Smooth muscle cell (in vitro differentiated cells): ENCODE measurements around the gene LPXN. TPM values are rescaled to one million over a fixed set of nuclear protein-coding genes. Genes with fewer than 3 reads are reported as not detected.

Source experiments
- DNase-seq: peaks from one replicate; lab custom pipeline; 2025; ENCODE audit not compliant: unreplicated experiment; lab: John Stamatoyannopoulos, UW
- H2AFZ ChIP-seq: fragments of 200-600 bp; sonication (generic); 2 replicates; pipeline ENCODE4 v1.6.0; 2016; ENCODE audit warnings: antibody characterized with exemption, low read depth, mild to moderate bottlenecking
- H3F3A ChIP-seq: fragments of 200-600 bp; sonication (generic); 2 replicates; pipeline ENCODE4 v1.6.0; 2017; ENCODE audit warnings: antibody characterized with exemption, low read depth
- H3K27ac ChIP-seq: fragments of 200-600 bp; sonication (generic); 2 replicates; pipeline ENCODE4 v1.5.1; 2016; ENCODE audit warnings: low read depth, mild to moderate bottlenecking
- H3K27me3 ChIP-seq: fragments of 200-600 bp; sonication (generic); 2 replicates; pipeline ENCODE4 v1.6.1; 2016; ENCODE audit warnings: low read depth, mild to moderate bottlenecking
- H3K36me3 ChIP-seq: fragments of 200-600 bp; sonication (generic); 2 replicates; pipeline ENCODE4 v1.5.1; 2016; ENCODE audit warnings: low read depth
- H3K4me1 ChIP-seq: fragments of 200-600 bp; sonication (generic); 2 replicates; pipeline ENCODE4 v1.5.1; 2016; ENCODE audit warnings: low read depth
- H3K4me2 ChIP-seq: fragments of 200-600 bp; sonication (generic); 2 replicates; pipeline ENCODE4 v1.6.0; 2016; ENCODE audit warnings: mild to moderate bottlenecking
- H3K4me3 ChIP-seq: fragments of 200-600 bp; sonication (generic); 2 replicates; pipeline ENCODE4 v1.5.1; 2016; ENCODE audit warnings: mild to moderate bottlenecking
- H3K79me2 ChIP-seq: fragments of 200-600 bp; sonication (generic); 2 replicates; pipeline ENCODE4 v1.6.0; 2016; ENCODE audit warnings: low read depth, mild to moderate bottlenecking
- H3K9ac ChIP-seq: fragments of 200-600 bp; sonication (generic); 2 replicates; pipeline ENCODE4 v1.6.0; 2016; ENCODE audit warnings: low read depth
- H3K9me3 ChIP-seq: fragments of 200-600 bp; sonication (generic); replicated peaks from 2 replicates; pipeline ENCODE4 v1.5.1; 2016; ENCODE audit warnings: low read depth
- H4K20me1 ChIP-seq: fragments of 200-600 bp; sonication (generic); 2 replicates; pipeline ENCODE4 v1.6.0; 2016; ENCODE audit warnings: low read depth
- CTCF ChIP-seq: fragments of 200-600 bp; sonication (generic); IDR thresholded peaks from 2 replicates; pipeline ENCODE4 v1.5.1; 2017; ENCODE audit warnings: borderline replicate concordance, mild to moderate bottlenecking, antibody characterized with exemption; ENCODE audit not compliant: insufficient read depth, poor library complexity, severe bottlenecking
- WGBS: methylation state at CpG from one replicate; pipeline ENCODE4 v1.1.7; 2016; ENCODE audit warnings: low lambda C conversion rate; 5-methylcytosine and 5-hydroxymethylcytosine counted together
- polyA plus RNA-seq: library from polyadenylated mRNA; unstranded; fragments of >200 nt; fragmentation: Nextera tagmentation; extraction: Ambion mirVana; gene quantifications from 2 replicates; pipeline ENCODE4 v1.2.1, GENCODE V29; 2016
- total RNA-seq: library from RNA; depleted of rRNA; stranded (reverse); fragments of >200 nt; gene quantifications from 2 replicates; pipeline ENCODE4 v1.2.3, GENCODE V29; 2014

The LPXN gene
- total and polyA plus RNA-seq, 2 experiments from 2014 or later, result 1.9 to 2.7 TPM

GRCh38 chr11:58564231-58564630, 11.4 kb downstream of the LPXN start:
- H4K20me1 ChIP-seq, result no peaks in the 10 kb centered on the region
- H3K27me3 ChIP-seq, result no peaks in the 10 kb centered on the region
- H3K36me3 ChIP-seq, result no peaks in the 10 kb centered on the region
- H3K9ac ChIP-seq, result no peak overlapping the region
- H3K79me2 ChIP-seq, result no peaks in the 10 kb centered on the region
- H3K9me3 ChIP-seq, result no peaks in the 10 kb centered on the region
- no peak for DNase-seq
- no peaks in the 10 kb centered on the region for H3F3A ChIP-seq
- no peak for TF ChIP-seq CTCF
- no peak overlapping the region for H2AFZ ChIP-seq
- no peak overlapping the region for H3K4me3 ChIP-seq
- no peaks in the 10 kb centered on the region for H3K4me1 ChIP-seq
- no peak overlapping the region for H3K4me2 ChIP-seq
- H3K27ac ChIP-seq, result no peak overlapping the region

GRCh38 chr11:58562375-58562800, 13.3 kb downstream of the LPXN start:
- no peaks in the 10 kb centered on the region for H3K27me3 ChIP-seq
- H3K36me3 ChIP-seq, result no peaks in the 10 kb centered on the region
- no peaks in the 10 kb centered on the region for H3F3A ChIP-seq
- H4K20me1 ChIP-seq, result no peaks in the 10 kb centered on the region
- H2AFZ ChIP-seq, result no peak overlapping the region
- no peak for DNase-seq
- no peak overlapping the region for H3K4me3 ChIP-seq
- H3K4me1 ChIP-seq, result no peaks in the 10 kb centered on the region
- TF ChIP-seq CTCF, result no peak
- H3K79me2 ChIP-seq, result no peaks in the 10 kb centered on the region
- no peak overlapping the region for H3K4me2 ChIP-seq
- H3K9me3 ChIP-seq, result no peaks in the 10 kb centered on the region
- H3K27ac ChIP-seq, result no peak overlapping the region
- H3K9ac ChIP-seq, result no peak overlapping the region

GRCh38 chr11:58561394-58562098, 14.1 kb downstream of the LPXN start:
- no peak for DNase-seq
- Histone ChIP-seq H3K4me2 (no peak overlapping the region), H3K9ac (no peak overlapping the region), H3K27ac (no peak overlapping the region), H3F3A (no peaks in the 10 kb centered on the region), H2AFZ (no peak overlapping the region), H3K4me3 (no peak overlapping the region), H3K4me1 (no peaks in the 10 kb centered on the region), H4K20me1 (no peaks in the 10 kb centered on the region), H3K27me3 (no peaks in the 10 kb centered on the region), H3K79me2 (no peaks in the 10 kb centered on the region), H3K36me3 (no peaks in the 10 kb centered on the region), H3K9me3 (no peaks in the 10 kb centered on the region)
- 94% methylated on average over 2 of the region's 2 CpGs for WGBS
- TF ChIP-seq CTCF, result no peak

- no peak for DNase-seq
- no peaks in the 10 kb centered on the region for H3K27me3 ChIP-seq
- no peaks in the 10 kb centered on the region for H3K36me3 ChIP-seq
- TF ChIP-seq CTCF, result no peak
- 75% methylated on average over 2 of the region's 2 CpGs for WGBS
- no peaks in the 10 kb centered on the region for H3K9me3 ChIP-seq
- no peak overlapping the region for H2AFZ ChIP-seq
- no peak overlapping the region for H3K9ac ChIP-seq
- H3K4me1 ChIP-seq, result no peaks in the 10 kb centered on the region
- no peak overlapping the region for H3K27ac ChIP-seq
- H4K20me1 ChIP-seq, result no peaks in the 10 kb centered on the region
- no peaks in the 10 kb centered on the region for H3F3A ChIP-seq
- no peak overlapping the region for H3K4me2 ChIP-seq
- no peaks in the 10 kb centered on the region for H3K79me2 ChIP-seq
- H3K4me3 ChIP-seq, result no peak overlapping the region
These were observed 14.8 kb downstream of the LPXN start for GRCh38 chr11:58560842-58561241.
